ENCODE results near the gene XPO4. TPM values are rescaled to one million over a fixed set of nuclear protein-coding genes. Genes with fewer than 3 reads are reported as not detected.
A peak's percentile ranks its signal among the peaks of the same experiment; 100 is the strongest.

XPO4 gene
- total and polyA plus RNA-seq, 2 of the 13 experiments (the other 11 are each of a cell fraction or from before 2014, with no cell fraction given) = 8.4 to 24.8 TPM

- 0 out of 2 replicates have a peak, but pooled peaks have one; percentile 3 for TF ChIP-seq ARID4A (CRISPR knock-in tag; IDR thresholded peaks at IDR 0.05; ENCODE audit: borderline replicate concordance)
- peak; percentile 97 for TF ChIP-seq BCL6 (CRISPR knock-in tag; IDR thresholded peaks at IDR 0.05)
- TF ChIP-seq SATB2 (CRISPR knock-in tag; IDR thresholded peaks at IDR 0.05) = no peak
- no peak for TF ChIP-seq KLF12 (CRISPR knock-in tag; IDR thresholded peaks at IDR 0.05; ENCODE audit: borderline replicate concordance)
- TF ChIP-seq NR2C2 (CRISPR knock-in tag; IDR thresholded peaks at IDR 0.05; ENCODE audit: borderline replicate concordance) = peak; percentile 24; the same call in 1 of the 2 replicates
- peak; percentile 70 for TF ChIP-seq HMG20B (CRISPR knock-in tag; conservative IDR thresholded peaks at IDR 0.05)
- TF ChIP-seq ATF2 (CRISPR knock-in tag; IDR thresholded peaks at IDR 0.05) = no peak
- TF ChIP-seq ZNF343 (CRISPR knock-in tag; IDR thresholded peaks at IDR 0.05) = no peak
- TF ChIP-seq ELK4 (CRISPR knock-in tag; IDR thresholded peaks at IDR 0.05; ENCODE audit: borderline replicate concordance) = no peak
- no peak for TF ChIP-seq ZNF776 (CRISPR knock-in tag; IDR thresholded peaks at IDR 0.05)
- peak; percentile 66 for TF ChIP-seq GATAD2A (CRISPR knock-in tag; IDR thresholded peaks at IDR 0.05)
- no peak for TF ChIP-seq LBX2 (CRISPR knock-in tag; IDR thresholded peaks at IDR 0.05; ENCODE audit: borderline replicate concordance)
- no peak for TF ChIP-seq CENPBD1 (CRISPR knock-in tag; IDR thresholded peaks at IDR 0.05; ENCODE audit: borderline replicate concordance, low read depth)
- no peak for TF ChIP-seq DMAP1 (CRISPR knock-in tag; IDR thresholded peaks at IDR 0.05)
- no peak for TF ChIP-seq HOMEZ (CRISPR knock-in tag; IDR thresholded peaks at IDR 0.05; ENCODE audit: low read depth)
- TF ChIP-seq ZBTB4 (CRISPR knock-in tag; IDR thresholded peaks at IDR 0.05; ENCODE audit: borderline replicate concordance) = no peak
- no peak for TF ChIP-seq MXD1 (CRISPR knock-in tag; IDR thresholded peaks at IDR 0.05)
Observed at GRCh38 chr13:20940083-20940482, 37.5 kb upstream of the XPO4 start (continued).

Data from HepG2 (cell line).